Activated CD8-positive, alpha-beta memory T cell treated with anti-CD3 and anti-CD28 coated beads, Interleukin-2, amount 50 U/mL, for 4 hours (primary cell): ENCODE measurements around the gene ARID3B.

Experiments
- DNase-seq: peaks from one replicate; pipeline ENCODE4 v3.0.0-alpha.2; 2020

The ARID3B gene

DNA sequence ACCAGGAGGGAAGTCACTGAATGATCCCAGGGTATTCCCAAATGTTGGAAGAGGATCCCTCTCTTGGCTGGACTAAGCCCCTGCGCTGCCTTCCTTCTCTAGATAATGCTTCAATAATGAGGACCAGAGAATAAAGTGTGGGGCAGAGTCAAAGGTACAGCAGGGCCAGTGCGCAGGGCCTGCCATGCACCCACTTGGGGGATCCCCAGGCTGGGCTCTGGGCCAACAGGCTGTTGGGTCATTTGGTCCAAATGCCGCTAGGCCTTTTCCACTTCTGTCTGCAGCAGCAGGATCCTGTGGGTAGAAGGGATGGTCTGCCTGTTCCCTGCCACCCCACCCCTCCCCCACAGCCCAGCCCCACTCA is 68.9 kb downstream of the ARID3B start:
- no peak for DNase-seq

DNA sequence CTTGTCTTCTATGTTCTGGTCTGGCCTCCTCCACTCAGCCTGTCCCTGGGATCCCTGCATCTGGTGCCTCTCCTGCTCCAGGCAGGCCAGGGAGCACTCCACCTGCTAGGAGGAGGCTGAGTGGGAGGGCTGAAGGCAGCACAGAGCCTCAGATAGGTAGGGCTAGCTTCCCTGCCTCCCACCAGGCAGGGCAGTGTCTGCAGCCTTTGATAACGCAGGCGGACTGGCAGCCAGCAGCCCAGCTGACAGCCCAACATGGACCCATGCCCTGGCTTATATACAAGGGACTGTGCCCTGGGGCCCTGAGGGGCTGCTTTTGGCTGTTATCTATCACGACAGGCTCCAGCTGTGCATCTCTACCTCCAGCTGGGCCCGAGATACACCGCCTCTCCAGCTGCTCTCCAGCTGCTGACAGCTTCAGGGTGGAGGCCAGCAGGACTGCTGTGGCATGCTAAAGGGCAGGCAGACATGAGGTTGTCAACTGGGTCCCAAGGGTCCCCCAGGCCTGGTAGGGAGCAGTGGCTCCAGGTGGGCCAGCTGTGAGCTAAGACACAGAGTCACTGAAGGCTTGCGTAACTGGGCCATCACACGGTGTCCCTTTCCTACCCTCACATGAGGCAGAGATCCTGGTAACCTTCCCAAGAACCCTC is 69.4 kb downstream of the ARID3B start:
- DNase-seq, result no peak

DNA sequence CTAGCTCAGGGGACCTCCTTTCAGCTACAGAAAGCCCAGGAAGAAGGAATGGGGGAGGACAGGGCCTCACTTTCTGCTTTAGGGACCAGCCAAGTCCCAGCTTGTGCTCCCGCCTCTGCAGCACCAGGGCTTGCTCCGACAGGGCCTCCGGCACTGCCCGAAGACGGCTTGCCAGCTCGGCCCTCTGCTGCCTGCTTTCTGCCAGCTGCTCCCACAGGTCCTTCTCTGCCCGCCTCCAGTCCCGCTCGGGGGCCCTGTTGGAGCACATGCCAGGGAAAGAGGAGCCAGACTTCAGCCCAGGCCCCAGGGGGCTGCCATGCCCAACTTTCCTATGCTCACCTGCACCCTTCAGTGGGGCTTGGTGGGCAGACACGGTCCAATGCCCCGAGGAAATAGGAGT is 70.3 kb downstream of the ARID3B start:
- DNase-seq, result no peak

DNA sequence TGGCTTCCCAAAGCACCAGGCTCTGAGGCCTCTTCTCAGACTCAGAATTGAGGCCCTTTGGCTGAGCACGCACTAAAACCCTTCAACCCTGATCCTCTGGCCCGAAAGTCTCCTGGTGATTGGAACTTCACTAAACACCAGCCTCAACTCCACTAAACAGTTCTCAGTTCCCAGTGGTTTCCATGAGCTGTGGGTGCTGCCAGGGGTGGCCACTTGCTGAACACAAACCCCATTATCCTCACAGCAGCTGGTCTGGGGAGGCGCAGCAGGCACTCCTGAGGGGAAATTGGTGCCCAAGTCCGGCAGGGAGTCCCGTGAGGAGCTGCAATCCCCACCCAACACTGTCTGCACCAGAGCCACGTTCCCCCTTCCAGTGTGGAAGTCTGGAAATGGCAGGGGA is 70.8 kb downstream of the ARID3B start:
- no peak for DNase-seq

DNA sequence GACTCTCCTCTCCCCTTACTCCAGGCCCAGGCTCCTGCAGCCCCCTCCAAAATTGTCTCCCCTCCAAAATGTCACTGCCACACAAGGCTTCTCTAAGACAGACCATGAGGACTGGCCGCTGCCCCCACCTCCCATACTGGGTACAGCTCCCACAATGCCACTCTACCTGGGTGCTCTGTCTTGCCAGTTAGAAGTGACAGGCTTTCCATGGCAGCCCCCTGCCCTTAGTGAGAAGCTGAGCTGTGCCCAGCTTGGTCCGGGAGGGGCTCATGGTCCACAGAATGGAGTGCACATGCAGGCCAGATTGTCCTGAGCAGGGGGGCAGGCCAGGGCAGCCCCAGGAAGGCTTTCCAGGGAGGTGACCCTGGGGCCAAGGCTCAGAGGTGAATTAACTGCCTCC is 71.7 kb downstream of the ARID3B start:
- no peak for DNase-seq

DNA sequence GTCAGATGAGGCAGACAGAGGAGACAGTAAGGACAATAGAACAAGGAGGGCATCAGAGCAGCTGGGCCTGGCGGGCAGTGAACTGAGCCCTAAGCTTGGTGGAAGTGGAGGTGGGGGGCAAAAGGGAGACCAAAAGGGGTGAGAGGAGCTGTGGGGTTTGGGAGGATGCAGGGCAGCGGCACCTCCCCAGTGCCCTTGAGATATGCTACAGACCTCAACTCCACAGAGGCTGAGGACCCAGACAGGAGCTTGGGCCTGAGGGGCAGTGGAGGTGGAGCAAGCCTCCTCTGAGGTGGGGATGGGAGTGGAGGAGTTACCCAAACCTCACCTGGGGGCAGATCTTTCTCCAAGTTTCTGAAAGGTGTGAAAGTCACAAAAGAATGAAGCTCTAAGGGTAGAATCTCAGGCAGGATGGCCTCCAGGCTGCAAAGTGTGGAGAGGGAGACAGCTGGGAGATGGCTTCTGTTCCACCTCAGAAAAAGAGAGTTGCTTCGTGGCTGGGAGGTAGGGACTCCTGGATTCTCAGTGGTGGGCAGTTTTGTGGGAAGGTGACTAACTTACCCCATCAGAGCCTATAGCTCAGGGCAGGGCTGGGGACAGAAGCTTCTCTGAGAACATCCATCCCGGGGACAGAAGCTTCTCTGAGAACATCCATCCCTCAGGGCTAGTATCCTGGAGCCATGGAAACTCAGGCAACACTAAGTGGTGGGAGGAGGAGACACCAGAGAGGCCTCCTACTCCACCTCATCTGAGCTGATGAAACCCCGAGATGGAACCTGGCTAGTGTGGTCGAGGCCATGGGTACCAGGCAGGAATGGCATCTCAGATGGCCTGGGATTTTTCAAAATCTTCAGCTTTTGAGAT is 72.3 kb downstream of the ARID3B start:
- DNase-seq, result no peak

DNA sequence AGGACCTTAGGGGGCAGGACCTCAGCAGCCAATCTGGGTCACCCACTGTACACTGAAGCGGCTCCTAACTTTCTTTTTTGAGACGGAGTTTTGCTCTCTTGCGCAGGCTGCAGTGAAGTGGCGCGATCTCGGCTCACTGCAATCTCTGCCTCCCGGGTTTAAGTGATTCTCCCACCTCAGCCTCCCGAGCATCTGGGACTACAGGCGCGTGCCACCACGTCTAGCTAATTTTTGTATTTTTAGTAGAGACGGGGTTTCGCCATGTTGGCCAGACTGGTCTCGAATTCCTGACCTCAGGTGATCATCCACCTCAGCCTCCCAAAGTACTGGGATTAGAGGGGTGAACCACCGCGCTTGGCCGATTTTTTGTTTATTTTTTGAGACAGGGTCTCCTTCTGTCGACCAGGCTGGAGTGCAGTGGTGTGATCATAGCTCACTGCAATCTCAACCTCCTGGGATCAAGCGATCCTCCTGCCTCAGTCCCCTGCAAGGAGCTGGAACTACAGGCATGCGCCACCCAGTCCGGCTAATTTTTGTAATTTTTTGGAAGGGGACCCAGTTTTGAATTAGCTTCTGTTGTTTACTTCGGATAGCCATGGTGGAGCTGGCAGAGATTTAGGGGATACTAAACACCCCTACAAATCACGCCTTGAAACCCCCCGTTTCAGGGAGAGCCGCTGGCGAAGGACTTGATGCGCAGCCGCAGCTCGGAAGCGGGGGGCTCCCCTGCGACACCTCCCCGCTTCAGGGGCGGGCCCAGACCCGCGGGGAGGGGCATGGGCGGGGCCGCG is 73.1 kb downstream of the ARID3B start:
- DNase-seq, result peak; percentile 93

DNA sequence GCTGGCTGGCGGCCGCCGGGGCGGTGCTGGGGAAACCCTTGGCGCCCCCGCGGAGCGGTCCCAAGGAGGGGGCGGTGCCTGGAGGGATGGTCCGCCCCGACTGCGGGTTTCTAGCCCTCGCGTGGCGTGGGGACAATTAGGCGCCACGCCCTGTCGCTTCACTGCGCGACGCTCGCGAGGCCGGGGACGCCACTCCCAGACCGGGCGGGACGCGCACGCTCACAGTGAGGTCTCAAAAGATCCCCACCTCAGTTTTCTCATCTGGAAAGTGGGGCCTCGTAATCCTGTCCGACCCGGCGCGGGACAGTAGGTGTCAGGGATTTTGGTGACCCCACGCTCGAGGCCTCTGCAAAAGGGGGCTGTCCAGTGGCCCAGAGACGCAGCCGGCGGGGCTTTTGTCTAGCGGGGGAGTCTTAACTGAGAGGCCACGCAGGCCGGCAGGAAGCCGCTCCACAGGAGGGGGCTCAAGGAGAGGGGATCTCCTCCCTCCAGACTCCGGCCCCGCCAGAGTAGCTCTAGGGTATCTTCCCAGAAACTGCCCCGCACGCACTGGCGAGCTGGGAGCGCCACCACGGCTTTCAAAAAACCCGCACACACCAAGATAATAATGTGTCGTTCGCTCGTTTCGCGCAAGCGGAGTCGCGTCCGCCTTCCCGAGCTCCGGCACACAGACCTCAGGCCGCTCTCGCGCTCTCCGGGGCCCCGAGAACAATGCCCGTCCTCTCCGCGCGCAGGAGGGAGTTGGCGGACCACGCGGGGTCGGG is 73.9 kb downstream of the ARID3B start:
- no peak for DNase-seq

DNA sequence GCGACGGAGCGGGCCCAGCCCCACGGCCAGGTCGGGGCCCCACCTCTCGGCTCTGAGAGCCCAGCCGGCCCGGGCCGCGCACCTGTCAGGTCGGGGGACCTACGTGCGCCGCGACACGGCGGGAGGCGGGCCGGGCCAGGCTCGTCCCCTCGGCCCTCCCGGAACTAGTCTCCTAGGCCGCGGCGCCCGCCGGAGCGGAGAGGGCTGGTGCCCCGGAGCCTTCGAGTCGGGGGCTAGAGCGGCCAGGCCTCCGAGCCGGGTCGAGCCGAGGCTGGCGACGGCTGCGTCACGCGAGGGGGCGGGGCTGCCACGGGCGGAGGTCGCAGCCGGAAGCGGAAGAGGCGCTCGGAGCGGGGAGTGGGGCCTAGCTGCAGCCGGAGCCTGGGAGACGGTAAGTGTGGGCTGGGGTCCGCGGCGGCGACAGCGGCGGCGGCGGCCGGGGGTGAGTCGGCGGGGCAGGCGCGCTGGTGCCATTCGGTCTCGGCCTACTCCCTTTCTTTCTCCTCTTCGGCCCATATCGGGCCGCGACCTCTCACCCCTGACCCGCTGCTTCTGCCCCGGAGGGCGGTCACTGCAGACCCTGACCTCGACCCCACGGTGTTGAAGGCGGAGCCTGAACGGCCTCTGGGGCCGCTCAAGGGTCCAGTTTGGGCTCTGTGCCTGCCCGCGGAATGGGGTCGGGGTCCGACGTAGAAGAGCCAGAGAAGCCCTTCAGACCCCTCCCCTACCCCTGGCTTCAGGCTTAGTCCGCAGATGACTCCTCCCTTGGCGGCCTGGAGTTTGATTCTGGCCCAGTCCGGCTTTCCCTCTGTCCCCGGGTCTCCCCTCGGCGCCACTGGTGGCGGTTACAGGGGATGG is 74.7 kb downstream of the ARID3B start, which contains the start of gene CLK3:
CLK3 (plus strand) TSS at position 329 of the 858 bp plus-strand sequence. CDS start 3,361 bp downstream, outside the sequence.
- peak; percentile 98 for DNase-seq

DNA sequence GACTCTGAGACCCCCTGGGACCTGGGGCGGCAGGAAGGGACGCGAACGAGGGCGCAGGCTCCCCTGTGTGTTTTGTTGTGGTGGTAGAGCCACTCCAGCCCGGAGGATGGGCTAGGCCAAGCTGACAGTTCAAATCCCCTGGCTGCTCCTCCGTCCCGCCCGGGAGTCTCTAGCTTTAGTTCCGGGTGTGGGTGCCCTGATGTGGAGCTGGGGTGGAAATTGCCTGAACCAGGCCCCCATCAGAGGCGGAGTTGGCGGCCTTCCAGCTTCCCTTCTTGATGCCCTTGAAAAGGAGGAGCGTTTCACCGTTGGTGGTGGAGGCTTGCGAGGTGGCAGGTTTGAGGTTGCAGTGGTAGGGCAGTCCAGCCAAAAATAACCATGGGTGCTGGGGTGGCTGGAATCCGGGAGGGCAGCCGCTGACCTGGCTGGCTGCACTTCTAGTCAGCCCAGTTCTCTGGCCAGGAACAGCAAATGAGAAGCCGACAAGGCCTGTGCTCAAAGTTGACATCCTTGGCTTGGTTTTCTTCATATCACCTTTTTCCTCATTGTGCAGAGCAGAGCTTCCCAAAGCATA is 75.4 kb downstream of the ARID3B start:
- DNase-seq, result peak; percentile 64

DNA sequence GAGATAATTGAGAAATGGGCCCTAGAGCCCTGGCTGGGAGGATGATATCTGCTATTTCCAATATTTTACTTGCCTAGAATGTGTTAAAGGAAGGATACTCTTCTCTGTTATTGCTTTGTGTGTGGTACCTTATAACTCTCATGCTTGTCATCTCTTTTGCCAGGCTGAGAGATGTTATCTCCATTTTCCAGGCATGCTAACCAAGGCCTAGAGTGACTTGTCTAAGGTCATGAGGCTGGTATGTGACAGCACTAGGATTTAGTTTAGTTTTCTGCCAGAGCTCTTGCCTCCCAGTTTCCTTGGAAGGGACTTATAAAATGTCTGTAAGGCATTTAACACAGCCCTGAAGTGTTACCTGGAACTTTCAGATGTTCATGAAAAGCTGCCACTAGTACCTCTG is 76.0 kb downstream of the ARID3B start:
- DNase-seq, result no peak

DNA sequence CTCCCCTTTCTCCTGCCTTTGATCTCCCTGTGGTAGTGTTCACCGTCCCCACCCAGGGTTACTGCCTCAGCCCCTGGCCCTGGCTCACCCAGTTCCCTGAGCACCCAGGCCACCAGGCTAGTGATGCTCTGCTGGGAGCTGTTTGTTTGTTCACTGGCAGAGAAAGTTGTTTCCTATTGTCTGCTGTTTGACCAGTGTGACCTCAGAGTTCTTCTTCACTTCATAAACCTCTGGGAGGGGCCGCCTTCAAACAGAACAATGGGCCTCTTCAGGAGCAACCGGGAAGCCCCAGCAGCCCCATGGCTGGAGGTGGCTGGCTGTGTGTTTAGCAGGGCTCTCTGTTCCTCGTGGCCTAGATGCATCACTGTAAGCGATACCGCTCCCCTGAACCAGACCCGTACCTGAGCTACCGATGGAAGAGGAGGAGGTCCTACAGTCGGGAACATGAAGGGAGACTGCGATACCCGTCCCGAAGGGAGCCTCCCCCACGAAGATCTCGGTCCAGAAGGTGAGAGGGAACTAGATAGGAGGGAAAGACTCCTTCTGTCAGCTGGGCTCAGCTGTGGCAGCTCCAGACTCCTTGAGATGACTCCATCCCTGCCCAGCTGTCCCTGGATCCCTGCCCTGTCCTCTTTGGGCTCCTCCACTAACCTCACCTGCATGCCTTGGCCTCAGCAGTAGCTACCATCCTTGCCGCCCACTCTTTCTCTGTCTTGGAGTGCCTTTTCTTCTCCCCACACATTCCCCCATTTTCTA is 78.0 kb downstream of the ARID3B start:
- DNase-seq, result no peak

DNA sequence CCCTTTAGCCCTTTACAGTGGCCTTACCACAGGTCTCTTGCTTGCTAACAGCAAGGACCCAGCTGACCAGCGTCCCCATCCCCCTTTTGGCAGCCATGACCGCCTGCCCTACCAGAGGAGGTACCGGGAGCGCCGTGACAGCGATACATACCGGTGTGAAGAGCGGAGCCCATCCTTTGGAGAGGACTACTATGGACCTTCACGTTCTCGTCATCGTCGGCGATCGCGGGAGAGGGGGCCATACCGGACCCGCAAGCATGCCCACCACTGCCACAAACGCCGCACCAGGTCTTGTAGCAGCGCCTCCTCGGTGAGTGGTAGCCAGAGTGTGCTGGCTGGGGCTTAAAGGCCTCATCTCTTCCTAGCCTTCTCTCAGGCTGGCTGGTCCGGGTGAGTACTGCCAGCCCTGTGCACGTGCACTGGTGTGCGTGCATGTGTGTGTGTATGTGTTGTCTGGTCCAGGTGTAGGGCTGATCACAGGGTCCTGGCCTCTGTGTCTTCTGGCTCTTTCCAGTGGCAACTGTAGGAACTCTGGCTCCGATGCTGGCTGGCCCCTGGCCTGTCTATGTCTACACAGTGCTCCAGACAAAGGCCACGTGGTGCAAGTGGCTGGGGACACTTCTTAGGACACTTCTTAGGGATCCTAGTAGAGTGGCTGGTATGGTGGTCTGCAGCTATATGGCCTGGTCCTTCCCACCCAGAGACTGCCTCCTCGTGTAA is 79.1 kb downstream of the ARID3B start:
- DNase-seq, result no peak

DNA sequence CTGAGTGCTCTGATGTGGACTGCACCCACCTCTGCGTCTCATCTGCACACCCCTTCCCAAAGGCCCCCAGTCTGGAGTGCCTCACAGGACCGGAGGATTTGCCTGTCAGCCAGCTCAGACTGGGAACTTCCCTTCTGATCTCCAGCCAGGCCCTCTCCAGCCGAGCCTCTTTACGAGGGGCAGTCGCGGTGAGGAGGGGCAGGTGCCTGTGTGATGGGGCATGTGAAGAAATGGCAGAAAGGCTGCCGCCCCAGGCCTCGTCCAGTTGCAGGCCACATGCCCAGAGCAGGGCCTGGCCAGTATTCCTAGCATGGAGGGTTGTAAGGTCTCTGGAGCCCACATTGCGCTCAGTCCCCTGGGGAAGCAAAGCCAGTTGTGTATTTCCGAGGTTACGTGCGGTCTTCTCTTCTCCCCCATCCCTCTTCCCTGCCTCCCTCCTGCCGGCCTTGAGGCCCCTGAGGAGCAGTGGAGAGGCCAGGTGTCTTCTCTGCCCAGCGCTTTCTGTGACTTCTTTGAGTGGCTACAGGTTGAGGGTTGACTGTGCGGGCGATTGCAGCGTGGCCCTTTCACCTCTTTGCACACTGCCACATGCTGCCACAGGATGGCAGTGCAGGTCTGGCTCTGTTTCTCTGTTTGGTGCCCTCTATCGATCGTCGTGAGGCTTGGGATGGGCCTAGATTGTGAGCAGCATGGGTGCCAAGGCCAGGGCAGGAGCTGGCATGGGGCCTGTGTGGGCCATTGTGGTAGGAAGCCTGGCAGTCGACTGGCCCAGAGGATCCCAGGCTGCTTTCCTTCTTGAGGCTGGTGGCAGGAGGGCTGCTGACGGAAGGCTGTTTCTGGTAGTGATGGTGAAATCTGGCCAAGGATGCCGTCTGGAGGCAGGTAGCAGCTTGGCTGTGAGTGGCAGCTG is 79.9 kb downstream of the ARID3B start:
- peak; percentile 69 for DNase-seq

DNA sequence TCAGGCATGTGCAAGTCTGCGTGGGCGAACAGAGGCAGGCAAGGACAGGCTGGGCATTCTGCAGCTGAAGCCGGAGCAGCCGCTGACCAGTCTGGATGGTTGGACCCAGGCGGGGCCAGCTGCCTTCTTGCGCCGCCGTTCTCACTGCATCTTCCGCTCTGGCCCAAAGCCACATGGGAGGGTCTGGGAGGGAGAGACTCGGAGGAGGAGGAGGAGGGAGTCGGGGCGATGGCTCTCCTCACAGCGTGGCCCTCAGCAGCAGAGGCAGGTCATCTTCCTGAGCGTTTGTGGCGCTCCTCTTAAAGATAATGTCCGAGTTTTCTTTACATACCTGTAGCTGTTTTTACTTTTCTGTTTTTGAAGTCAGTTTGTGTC is 80.5 kb downstream of the ARID3B start:
- no peak for DNase-seq

DNA sequence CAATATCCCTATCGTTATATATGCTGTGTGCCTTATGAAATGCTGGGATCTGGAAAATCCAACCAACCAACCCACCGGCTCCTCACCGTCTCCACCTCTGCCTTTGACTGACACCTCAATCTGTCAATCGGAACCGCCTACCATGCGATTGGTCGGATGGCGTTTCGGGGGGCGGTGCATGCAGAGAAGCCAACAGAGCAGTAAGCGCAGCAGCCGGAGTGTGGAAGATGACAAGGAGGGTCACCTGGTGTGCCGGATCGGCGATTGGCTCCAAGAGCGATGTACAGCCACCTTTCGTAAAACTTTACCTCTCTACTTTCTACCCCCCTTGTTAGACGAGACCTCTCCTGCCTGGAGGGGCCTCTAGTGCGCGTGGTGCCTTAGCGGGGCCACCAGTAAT is 80.9 kb downstream of the ARID3B start:
- DNase-seq, result no peak

DNA sequence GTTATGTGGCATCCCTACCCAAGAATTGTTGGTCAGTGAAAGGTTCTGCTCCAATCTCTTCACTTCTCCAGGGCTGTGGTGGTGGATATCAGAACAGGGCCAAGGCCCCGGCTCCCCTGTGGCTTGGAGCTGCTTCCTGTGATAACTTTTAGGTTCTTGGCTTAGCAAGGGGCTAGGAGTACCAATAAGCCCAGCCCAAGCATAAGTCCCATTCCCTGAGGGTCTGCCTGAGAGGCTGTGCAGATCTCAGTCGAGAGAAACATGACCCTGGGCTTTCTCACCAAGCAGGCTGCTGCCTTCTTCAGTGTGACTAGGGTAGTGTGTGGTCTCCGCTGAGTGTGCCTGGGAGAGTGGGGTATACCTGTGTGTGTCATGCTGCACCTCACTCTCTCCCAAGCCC is 81.7 kb downstream of the ARID3B start:
- no peak for DNase-seq

DNA sequence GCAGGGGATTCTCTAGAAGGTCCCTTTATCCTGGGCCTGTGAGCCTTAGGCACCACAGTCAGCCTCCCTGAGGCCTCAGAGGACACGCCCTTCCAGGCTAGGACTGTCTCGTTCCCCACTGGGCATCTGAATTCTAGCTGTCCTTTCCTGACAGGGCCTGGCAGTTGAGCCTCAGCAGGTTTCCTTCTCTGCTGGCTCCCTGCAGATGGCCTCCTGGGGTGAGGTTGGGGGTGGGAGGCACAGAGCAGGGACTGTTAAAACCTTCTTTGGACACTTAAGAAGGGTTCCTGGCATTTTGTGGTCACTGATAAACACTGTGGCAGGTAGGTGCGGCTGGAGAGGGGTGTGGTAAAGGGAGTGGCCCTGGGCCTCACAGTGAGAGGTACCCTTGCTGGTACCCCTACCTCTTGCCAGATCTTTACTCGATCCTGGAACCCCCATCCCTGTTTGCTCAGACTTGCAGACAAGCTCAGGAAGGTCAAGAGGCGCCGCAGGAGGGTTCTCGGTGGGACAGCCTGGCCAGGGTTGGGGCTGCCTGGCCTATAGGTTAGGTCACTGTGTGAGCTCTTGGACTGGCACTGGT is 83.1 kb downstream of the ARID3B start:
- no peak for DNase-seq

DNA sequence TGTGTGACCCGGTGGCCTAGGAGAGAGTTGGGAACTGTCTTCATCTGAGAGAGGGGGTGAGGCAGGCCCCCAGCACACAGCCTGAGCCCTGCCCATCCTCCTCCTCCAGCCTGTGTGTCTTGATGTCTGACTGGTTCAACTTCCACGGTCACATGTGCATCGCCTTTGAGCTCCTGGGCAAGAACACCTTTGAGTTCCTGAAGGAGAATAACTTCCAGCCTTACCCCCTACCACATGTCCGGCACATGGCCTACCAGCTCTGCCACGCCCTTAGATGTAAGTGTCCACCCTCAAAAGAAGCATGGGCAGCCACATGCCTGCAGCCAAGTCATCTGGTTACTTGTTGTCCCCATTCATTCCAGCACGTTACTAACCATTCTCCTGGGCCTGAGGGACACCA is 84.7 kb downstream of the ARID3B start:
- DNase-seq, result no peak
